Measurements from ENCODE around the gene SSC4D. TPM values are rescaled to one million over a fixed set of nuclear protein-coding genes. Genes with fewer than 3 reads are reported as not detected.
A peak's percentile ranks its signal among the peaks of the same experiment; 100 is the strongest.

Gene SSC4D
- total RNA-seq, 1 experiment from 2014 or later = 14.8 TPM

DNA sequence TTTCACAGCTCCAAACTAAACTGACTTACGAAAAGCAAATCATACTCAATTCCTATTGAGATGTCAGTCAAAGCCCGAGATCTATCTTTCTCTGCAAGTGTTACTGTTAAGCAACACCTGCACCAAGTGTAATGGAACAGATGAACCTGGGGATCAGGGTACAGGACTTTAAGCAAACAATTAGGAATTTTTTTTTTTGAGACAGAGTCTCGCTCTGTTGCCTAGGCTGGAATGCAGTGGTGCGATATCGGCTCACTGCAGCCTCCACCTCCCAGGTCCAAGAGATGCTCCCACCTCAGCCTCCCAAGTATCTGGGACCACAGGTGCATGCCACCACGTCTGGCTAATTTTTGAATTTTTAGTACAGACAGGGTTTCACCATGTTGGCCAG is 65.6 kb downstream of the SSC4D start:
- H3K79me1 ChIP-seq (ENCODE audit: insufficient read depth, low read depth, low read length, poor library complexity, severe bottlenecking) = peaks cover 9% of the 10 kb centered on the region
- no peak overlapping the region for H2AK5ac ChIP-seq (ENCODE audit: insufficient read length, low read length)
- H2BK5ac ChIP-seq (ENCODE audit: insufficient read length, low read length) = no peak overlapping the region
- H3K36me3 Mint-ChIP-seq (ENCODE audit: insufficient read depth in 1 of 3, low read depth in 3 of 3) = peaks cover 59 to 82% (median 78%) of the 10 kb centered on the region in 3 experiments
- H4K8ac ChIP-seq (replicated peaks; ENCODE audit: insufficient read length, low read depth, low read length) = no peak overlapping the region
- H3K56ac ChIP-seq (ENCODE audit: insufficient read length, low read depth, low read length) = no peak overlapping the region
- H3K14ac ChIP-seq (ENCODE audit: insufficient read depth, low read length) = no peak overlapping the region
- H3K27me3 Mint-ChIP-seq (ENCODE audit: low read depth) = no peaks in the 10 kb centered on the region
- no peak overlapping the region for H3K9ac ChIP-seq (ENCODE audit: extremely low read depth, insufficient read length, low read length)
- H3K23me2 ChIP-seq (ENCODE audit: insufficient read length, low read depth, low read length, poor library complexity, severe bottlenecking) = no peaks in the 10 kb centered on the region
- H3K18ac ChIP-seq (ENCODE audit: insufficient read length, low read depth, low read length) = no peak overlapping the region
- H2AFZ ChIP-seq (ENCODE audit: low read length) = no peak overlapping the region
- no CpG with 5 or more reads among the region's 6 CpGs for WGBS (ENCODE audit: extremely low coverage, insufficient read length, low lambda C conversion rate)
- H3K4me1 Mint-ChIP-seq = peaks cover 36 to 38% of the 10 kb centered on the region in 2 experiments
- H3K9me3 ChIP-seq (ENCODE audit: control insufficient read depth, low read depth, low read length) = no peaks in the 10 kb centered on the region
- H3T11ph ChIP-seq (ENCODE audit: low read length) = no peak overlapping the region
- no peak overlapping the region for H3K4me3 Mint-ChIP-seq
- no peak overlapping the region for H2BK120ac ChIP-seq (ENCODE audit: low read depth, low read length, poor library complexity, severe bottlenecking)
- no peak overlapping the region for H4K5ac ChIP-seq (ENCODE audit: insufficient read length, low read depth, low read length)
- peak overlapping the region in 1 of 3 experiments; percentile 21; a peak in 2 of 7 replicates for H3K27ac Mint-ChIP-seq
- H3K9me3 Mint-ChIP-seq = no peaks in the 10 kb centered on the region
- H3K4ac ChIP-seq (ENCODE audit: low read depth, low read length) = no peak overlapping the region
- no peaks in the 10 kb centered on the region for H4K20me1 ChIP-seq (ENCODE audit: control insufficient read depth, insufficient read depth, insufficient read length)
- no peak overlapping the region for H2BK15ac ChIP-seq (ENCODE audit: low read depth, low read length)
- H3K27ac ChIP-seq (ENCODE audit: insufficient read length, low read depth, low read length) = no peak overlapping the region
- no peaks in the 10 kb centered on the region for H3K4me1 ChIP-seq (ENCODE audit: insufficient read depth, low read length)
- H2BK20ac ChIP-seq (ENCODE audit: low read depth, low read length, poor library complexity, severe bottlenecking) = no peak overlapping the region
- DNase-seq = no peak
- H3K79me2 ChIP-seq (ENCODE audit: insufficient read depth, low read length) = peaks cover 73% of the 10 kb centered on the region; the same call in 1 of the 2 replicates
- no peak overlapping the region for H3K23ac ChIP-seq (ENCODE audit: insufficient read length, low read depth, low read length)
- no peaks in the 10 kb centered on the region for H3K27me3 ChIP-seq (ENCODE audit: insufficient read depth, low read length)
- H3K4me2 ChIP-seq (ENCODE audit: insufficient read depth, insufficient read length, low read length) = no peak overlapping the region
- H2BK12ac ChIP-seq (ENCODE audit: insufficient read length, low read depth, low read length) = no peak overlapping the region
- H4K91ac ChIP-seq (ENCODE audit: insufficient read length, low read depth, low read length) = no peak overlapping the region
- TF ChIP-seq, protein P1, sequence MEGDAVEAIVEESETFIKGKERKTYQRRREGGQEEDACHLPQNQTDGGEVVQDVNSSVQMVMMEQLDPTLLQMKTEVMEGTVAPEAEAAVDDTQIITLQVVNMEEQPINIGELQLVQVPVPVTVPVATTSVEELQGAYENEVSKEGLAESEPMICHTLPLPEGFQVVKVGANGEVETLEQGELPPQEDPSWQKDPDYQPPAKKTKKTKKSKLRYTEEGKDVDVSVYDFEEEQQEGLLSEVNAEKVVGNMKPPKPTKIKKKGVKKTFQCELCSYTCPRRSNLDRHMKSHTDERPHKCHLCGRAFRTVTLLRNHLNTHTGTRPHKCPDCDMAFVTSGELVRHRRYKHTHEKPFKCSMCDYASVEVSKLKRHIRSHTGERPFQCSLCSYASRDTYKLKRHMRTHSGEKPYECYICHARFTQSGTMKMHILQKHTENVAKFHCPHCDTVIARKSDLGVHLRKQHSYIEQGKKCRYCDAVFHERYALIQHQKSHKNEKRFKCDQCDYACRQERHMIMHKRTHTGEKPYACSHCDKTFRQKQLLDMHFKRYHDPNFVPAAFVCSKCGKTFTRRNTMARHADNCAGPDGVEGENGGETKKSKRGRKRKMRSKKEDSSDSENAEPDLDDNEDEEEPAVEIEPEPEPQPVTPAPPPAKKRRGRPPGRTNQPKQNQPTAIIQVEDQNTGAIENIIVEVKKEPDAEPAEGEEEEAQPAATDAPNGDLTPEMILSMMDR (conservative IDR thresholded peaks at IDR 0.05) = no peak

Data from H9 (cell line).